ENCODE measurements around the gene ZBTB20.
A peak's percentile ranks its signal among the peaks of the same experiment; 100 is the strongest.

ZBTB20 gene

GRCh38 chr3:114697401-114697800, 449.7 kb downstream of the ZBTB20 start:
- peak; percentile 31 for DNase-seq (ENCODE audit: low read depth)
- no peak for TF ChIP-seq CTCF (conservative IDR thresholded peaks at IDR 0.05; ENCODE audit: control insufficient read depth, insufficient read depth, low read depth, low read length)

DNA sequence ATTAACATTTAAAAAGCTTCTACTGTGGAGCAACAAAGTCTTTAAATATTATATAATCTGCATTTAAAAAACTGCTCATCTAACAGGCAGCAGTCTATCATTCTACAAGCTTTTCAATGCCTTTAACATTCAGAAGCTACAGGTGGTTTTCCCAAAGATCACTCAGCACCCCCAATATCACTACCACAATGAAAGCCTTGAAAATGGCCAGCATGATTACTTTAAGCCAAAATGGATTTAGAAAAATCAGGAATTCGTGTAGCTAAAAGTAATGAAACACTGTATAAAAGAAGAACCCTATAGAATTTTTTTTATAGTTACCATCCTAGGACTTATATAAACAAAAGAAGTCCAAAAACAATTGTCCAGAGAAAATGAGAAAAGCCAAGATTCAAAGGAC, 452.8 kb downstream of the ZBTB20 start:
- DNase-seq (ENCODE audit: low read depth) = no peak
- TF ChIP-seq CTCF (conservative IDR thresholded peaks at IDR 0.05; ENCODE audit: control insufficient read depth, insufficient read depth, low read depth, low read length) = no peak
- H3K4me3 ChIP-seq (ENCODE audit: control insufficient read depth, low read depth, low read length) = no peak overlapping the region

More at GRCh38 chr3:114697401-114697800, 449.7 kb downstream of the ZBTB20 start:
- no peak overlapping the region for H3K4me3 ChIP-seq (ENCODE audit: control insufficient read depth, low read depth, low read length)

GRCh38 chr3:114691871-114692270, 455.2 kb downstream of the ZBTB20 start:
- DNase-seq (ENCODE audit: low read depth) = no peak
- no peak overlapping the region for H3K4me3 ChIP-seq (ENCODE audit: control insufficient read depth, low read depth, low read length)
- TF ChIP-seq CTCF (conservative IDR thresholded peaks at IDR 0.05; ENCODE audit: control insufficient read depth, insufficient read depth, low read depth, low read length) = no peak

- TF ChIP-seq CTCF (conservative IDR thresholded peaks at IDR 0.05; ENCODE audit: control insufficient read depth, insufficient read depth, low read depth, low read length) = no peak
- DNase-seq (ENCODE audit: low read depth) = peak; percentile 25
- no peak overlapping the region for H3K4me3 ChIP-seq (ENCODE audit: control insufficient read depth, low read depth, low read length)
These were observed 456.2 kb downstream of the ZBTB20 start for GRCh38 chr3:114690911-114691310.

GRCh38 chr3:114687151-114687550, 459.9 kb downstream of the ZBTB20 start:
- no peak overlapping the region for H3K4me3 ChIP-seq (ENCODE audit: control insufficient read depth, low read depth, low read length)
- no peak for DNase-seq (ENCODE audit: low read depth)
- no peak for TF ChIP-seq CTCF (conservative IDR thresholded peaks at IDR 0.05; ENCODE audit: control insufficient read depth, insufficient read depth, low read depth, low read length)

- no peak overlapping the region for H3K4me3 ChIP-seq (ENCODE audit: control insufficient read depth, low read depth, low read length)
- TF ChIP-seq CTCF (conservative IDR thresholded peaks at IDR 0.05; ENCODE audit: control insufficient read depth, insufficient read depth, low read depth, low read length) = no peak
- DNase-seq (ENCODE audit: low read depth) = peak; percentile 44
These were observed 460.5 kb downstream of the ZBTB20 start for GRCh38 chr3:114686621-114687020.

- TF ChIP-seq CTCF (conservative IDR thresholded peaks at IDR 0.05; ENCODE audit: control insufficient read depth, insufficient read depth, low read depth, low read length) = no peak
- DNase-seq (ENCODE audit: low read depth) = no peak
- H3K4me3 ChIP-seq (ENCODE audit: control insufficient read depth, low read depth, low read length) = no peak overlapping the region
These were observed 461.9 kb downstream of the ZBTB20 start for GRCh38 chr3:114685161-114685560.
